ENCODE results near the gene STEAP2.

Gene STEAP2

GRCh38 chr7:90194911-90195809 lies 16.4 kb upstream of the STEAP2 start:
- DNase-seq: no peak

GRCh38 chr7:90201500-90202195 lies 9.9 kb upstream of the STEAP2 start:
- no peak for DNase-seq

GRCh38 chr7:90207956-90208355 lies 3.6 kb upstream of the STEAP2 start:
- no peak for DNase-seq

GRCh38 chr7:90209776-90210175 lies 1.8 kb upstream of the STEAP2 start:
- no peak for DNase-seq

GRCh38 chr7:90210475-90210874 lies 1.1 kb upstream of the STEAP2 start:
- DNase-seq: no peak

- DNase-seq: no peak
Observed at GRCh38 chr7:90210981-90211380, 559 bp upstream of the STEAP2 start.

- peak in 1 of 2 experiments; percentile 26 for DNase-seq
Observed at GRCh38 chr7:90212149-90212495, 582 bp downstream of the STEAP2 start.

- DNase-seq: no peak
Observed at GRCh38 chr7:90213521-90213920, 2.0 kb downstream of the STEAP2 start.

GRCh38 chr7:90216080-90216674 lies 4.6 kb downstream of the STEAP2 start:
- DNase-seq: no peak

- DNase-seq: no peak
Observed at GRCh38 chr7:90216771-90217170, 5.2 kb downstream of the STEAP2 start.

- no peak for DNase-seq
Observed at GRCh38 chr7:90222390-90222789, 10.8 kb downstream of the STEAP2 start.

GRCh38 chr7:90222811-90223725 lies 11.5 kb downstream of the STEAP2 start:
- DNase-seq: no peak

- no peak for DNase-seq
Observed at GRCh38 chr7:90224195-90224594, 12.7 kb downstream of the STEAP2 start.

- DNase-seq: no peak
Observed at GRCh38 chr7:90225181-90225580, 13.6 kb downstream of the STEAP2 start.

GRCh38 chr7:90225601-90226000 lies 14.1 kb downstream of the STEAP2 start:
- no peak for DNase-seq

- no peak for DNase-seq
Observed at GRCh38 chr7:90227259-90227658, 15.7 kb downstream of the STEAP2 start.

- no peak for DNase-seq
Observed at GRCh38 chr7:90229682-90230081, 18.1 kb downstream of the STEAP2 start.

GRCh38 chr7:90230834-90231233 lies 19.3 kb downstream of the STEAP2 start:
- no peak for DNase-seq

- no peak for DNase-seq
Observed at GRCh38 chr7:90231304-90231703, 19.8 kb downstream of the STEAP2 start.

GRCh38 chr7:90232430-90232829 lies 20.9 kb downstream of the STEAP2 start:
- DNase-seq: no peak

- no peak for DNase-seq
Observed at GRCh38 chr7:90233569-90233968, 22.0 kb downstream of the STEAP2 start.

- DNase-seq: no peak
Observed at GRCh38 chr7:90236721-90237289, 25.3 kb downstream of the STEAP2 start.

All from cerebellar nuclear complex (tissue), 1 donor.